Activated T-cell treated with anti-CD3 and anti-CD28 coated beads for 24 hours (primary cell): ENCODE data around the gene APEH.
"Not testable (repeated sequence)": the region's sequence is repeated elsewhere in the genome, so short reads cannot be mapped to it uniquely, and the experiment has no call there.

Source experiments
- DNase-seq: peaks from one replicate; pipeline ENCODE4 v3.0.0-alpha.2; 2020; ENCODE audit warnings: low read depth

Gene APEH

DNA sequence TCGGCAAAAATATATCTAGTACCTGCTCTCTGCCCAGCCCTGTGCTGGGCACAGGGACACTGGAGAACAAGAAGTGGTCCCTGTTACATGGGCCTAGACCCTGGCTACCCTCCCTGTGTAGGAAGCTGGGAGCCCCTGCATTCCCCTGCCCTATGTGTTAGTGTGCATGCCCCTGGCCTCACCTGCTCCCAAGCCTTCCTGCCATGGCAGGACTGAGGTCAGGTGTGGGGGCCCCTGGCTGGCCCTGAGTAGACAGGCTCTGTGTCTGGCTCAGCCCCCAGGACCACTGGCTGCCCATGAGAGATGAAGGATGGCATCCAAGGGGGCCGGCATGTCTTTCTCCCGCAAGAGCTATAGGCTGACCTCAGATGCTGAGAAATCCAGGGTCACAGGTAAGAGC, 16.7 kb downstream of the APEH start:
- DNase-seq: not testable (repeated sequence)

DNA sequence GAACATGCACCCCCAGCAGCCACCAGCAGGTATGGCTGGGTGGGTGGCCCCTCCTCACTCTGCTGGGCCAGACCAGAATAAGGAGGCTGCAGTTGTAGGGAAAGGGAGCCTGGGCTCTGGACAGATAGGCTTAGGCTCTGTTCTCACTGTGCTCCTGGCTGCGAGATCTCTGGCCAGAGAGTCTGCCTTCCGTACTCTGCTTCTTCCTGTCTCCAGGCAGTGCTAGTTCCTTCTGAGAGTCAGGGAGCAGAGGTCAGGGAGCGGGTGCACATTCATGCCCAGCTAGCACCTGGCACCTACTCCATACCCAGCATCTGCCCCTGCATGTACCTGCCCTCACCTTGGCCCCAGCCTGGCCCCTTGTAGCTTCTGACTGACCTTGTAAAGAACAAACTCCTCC, 17.3 kb downstream of the APEH start:
- not testable (repeated sequence) for DNase-seq

DNA sequence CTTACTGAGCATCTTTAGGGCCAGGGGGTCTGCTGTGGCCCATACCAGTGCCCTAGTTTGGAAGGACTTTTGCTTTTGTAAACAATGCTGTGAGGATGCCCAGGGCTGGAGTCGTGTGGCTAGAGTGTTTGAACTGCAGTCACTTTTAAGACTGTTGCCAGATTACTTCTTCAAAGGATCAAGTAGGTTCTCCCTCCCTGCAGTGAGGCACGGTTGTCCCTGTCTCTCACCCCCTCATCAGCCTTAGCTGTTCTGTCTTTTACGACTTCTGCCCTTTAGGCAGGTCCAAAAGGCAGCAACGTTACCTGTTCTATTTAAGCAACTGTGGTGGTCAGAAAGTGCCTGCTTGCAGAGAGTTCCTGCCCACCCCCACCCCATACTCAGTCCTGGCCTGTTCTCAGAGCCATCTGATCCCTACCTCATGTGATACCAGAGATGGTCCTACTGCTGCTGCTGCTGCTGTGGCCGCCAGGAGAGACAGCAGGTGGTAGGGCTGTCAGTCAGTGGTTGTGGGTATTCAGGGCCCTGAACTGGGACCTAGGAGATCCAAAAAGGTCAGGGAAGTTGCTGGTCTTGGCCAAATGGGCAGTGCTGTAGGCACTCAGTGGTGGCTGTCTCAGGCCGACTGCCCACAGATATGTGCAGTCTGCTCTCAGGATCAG, 20.4 kb downstream of the APEH start:
- DNase-seq: not testable (repeated sequence)

DNA sequence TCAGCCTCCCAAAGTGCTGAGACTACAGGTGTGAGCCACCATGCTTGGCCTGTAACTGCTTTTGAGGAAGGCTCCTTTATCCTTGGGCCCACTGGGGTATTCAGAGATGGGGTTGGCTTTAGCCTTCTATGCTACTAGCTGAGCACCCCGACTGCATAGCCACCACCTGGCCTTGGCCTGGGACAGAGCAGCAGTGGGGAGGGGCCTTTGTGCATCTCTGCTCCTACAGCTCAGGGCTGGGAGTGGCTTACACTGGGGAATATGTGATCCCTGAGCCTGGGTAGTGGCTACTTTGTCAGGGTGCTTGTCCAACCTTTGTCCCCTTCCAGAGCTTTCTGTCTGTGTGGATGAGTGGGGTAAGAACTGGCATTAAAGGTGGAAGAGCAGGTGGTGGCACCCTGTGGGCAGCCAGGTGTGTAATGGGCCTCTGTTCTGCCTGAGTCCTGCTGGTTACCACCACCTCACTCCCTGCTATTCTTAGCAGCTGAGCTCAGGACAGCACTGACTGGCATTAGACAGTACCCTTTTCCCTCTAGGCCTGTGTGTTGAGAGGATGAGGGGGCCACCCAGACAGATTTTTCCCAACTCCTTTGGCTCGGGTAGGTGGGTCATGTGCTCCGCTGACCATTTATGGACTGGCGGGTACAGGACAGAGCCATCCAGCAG, 21.3 kb downstream of the APEH start:
- DNase-seq: not testable (repeated sequence)

DNA sequence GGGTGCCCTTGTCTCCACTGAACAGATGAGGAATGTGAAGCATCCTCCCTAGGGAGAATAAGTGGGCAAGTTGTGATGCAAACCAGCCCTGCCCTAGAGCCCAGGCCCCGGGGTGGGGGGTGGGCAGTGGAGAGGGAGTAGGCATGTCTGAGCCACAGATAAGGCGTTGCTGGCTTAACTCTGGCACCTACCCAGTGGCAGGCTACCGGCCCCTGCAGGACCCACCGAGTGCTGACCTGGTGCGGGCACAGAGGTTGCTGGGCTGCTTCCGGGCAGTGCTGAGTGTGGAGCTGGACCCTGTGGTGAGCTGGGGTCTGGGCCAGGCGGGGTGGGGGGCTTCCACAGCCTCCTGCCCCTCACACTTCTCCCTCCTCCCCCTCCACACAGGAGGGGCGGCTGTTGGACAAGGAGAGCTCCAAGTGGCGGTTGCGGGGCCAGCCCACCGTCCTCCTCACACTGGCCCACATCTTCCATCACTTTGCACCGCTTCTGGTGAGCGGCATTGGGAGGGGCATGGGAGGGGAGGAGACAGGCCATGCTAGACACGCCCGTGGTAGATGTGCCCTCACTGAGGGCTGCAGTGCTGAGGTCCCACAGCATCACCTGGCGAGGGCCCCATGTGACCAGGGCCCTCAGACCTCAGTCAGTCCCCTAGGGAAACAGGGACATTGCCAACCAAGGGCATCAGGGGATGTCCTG, 25.3 kb downstream of the APEH start:
- no peak for DNase-seq

DNA sequence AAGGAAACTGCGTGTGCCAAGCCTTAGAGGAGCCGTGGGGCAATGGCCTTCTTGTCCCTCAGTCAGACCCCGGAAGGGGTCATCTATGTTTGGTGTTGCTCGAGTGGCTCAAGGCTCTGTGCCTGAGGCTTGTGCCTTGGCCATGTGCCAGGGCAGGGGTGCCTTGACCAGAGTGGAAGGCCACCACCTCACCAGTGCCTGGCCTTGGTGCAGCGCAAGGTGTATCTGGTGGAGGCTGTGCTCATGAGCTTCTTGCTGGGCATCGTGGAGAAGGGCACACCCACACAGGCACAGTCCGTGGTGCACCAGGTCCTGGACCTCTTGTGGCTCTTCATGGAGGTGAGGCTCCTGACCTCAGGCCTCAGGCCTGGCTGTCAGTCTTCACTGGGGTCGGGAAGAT, 25.9 kb downstream of the APEH start:
- no peak for DNase-seq

- no peak for DNase-seq
Observed at GRCh38 chr3:49700453-49701128, 26.4 kb downstream of the APEH start.

- no peak for DNase-seq
Observed at GRCh38 chr3:49701388-49702077, 27.4 kb downstream of the APEH start.

DNA sequence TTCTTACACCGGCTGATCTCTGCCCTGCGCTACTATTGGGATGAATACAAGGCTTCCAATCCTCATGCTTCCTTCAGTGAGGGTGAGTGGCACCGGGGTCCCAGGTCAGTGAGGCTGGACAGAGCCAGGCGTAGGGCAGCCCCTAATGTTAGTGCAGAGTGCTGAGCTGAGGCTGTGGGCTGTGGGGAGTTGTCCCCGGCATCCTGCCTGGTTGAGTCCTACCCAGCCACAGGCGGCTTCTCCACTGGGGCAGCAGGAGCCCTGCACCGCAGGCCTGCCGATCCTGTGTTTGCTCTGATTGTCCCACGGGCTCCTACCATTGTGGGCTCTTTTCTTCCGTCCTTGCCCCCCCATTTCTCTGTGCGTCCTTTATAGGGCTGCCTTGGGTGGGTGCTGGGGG, 28.5 kb downstream of the APEH start:
- DNase-seq: no peak

DNA sequence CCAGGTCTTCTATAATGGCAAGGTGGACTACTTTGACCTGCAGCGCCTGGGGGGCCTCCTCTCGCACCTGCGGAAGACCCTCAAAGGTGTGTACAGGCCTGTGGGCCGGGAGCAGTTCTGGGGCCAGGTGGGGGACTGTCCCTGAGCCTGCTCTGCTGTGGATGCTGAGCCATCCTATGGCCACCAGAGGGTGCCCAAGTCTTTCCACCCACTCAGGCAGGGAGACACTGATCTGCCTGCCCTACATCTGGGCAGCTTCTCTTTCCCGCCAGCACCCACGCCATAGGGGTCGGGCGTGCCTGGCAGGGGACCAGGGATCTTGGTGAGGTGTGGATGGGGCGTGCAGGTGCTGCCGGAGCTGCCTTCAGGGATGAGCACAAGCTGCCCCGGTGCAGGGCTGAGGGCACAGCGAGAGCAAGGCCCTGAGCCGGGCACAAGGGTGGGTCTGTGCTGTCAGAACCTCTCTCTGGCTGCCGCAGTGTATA, 29.3 kb downstream of the APEH start:
- peak; percentile 51 for DNase-seq

- DNase-seq: no peak
Observed at GRCh38 chr3:49703956-49704355, 29.8 kb downstream of the APEH start.

GRCh38 chr3:49704629-49705028, 30.5 kb downstream of the APEH start:
- DNase-seq: no peak

DNA sequence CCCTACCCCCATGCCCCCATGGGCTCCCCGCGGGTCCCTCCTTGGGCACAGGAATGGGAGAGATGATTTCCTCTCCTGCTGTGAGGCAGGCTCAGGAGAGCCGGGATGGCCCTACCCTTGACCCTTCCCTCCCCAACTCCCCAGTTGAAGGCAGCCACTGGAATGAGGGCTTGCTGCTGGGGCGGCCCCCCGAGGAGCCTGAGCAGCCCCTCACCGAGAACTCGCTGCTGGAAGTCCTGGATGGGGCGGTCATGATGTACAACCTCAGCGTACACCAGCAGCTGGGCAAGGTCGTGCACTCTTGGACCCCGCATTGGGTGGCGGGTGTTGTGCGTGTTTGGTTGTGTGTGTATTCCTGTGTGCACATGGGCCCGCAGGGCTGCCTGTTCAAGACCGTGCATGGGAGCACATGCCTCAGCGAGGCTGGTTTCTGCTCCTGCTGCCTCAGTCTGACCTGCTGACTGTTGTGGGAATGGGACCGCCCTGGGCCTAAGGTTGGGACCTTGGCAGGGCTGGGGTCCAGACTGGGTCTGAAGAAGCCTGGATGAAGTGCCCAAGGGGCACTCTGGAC, 31.3 kb downstream of the APEH start:
- no peak for DNase-seq

DNA sequence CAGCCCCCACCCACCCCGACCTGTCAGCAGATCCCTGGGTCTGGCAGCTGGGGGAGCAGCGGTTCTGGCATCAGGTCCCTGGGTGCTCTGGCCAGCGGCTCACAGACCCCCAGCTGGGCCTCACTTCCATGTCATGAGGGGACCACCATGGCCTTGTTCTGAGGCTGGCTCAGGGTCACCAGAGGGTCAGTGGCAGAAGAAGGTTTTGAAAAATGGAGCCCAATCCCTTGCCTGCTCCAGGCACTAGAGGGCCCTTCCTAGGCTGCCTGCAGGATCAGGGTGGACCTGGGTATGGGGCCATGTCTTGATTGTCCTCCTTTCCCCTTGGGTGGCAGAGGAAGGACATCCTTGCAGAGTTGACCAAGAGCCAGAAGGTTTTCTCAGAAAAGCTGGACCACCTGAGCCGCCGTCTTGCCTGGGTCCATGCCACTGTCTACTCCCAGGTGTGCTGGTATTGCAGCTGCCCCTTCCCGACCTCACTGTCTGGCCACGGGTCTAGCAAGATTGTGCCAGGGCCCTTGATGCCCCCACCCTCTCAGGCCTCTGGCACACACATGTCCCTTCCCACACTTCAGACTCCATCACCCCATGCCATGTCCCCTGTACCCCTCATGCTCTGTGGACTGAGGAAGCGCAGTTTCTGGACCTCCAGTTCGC, 32.4 kb downstream of the APEH start:
- no peak for DNase-seq

DNA sequence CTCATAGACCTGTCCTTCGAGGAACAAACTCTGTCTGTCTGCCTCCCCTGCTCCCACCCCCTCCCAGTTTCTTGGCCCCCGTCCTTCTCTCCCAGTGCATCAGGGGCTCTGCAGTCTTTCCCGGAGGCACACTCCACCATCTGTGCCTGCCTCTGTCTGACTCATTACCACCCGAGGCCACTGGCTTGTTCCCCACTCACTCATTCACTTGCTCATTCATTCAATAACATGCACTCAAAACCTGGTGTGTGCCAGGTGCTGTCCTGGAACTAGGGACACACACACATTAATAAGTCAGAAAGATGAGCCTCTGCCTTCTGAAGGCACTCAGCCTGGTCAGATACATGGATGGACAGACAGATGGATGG, 32.9 kb downstream of the APEH start:
- no peak for DNase-seq

DNA sequence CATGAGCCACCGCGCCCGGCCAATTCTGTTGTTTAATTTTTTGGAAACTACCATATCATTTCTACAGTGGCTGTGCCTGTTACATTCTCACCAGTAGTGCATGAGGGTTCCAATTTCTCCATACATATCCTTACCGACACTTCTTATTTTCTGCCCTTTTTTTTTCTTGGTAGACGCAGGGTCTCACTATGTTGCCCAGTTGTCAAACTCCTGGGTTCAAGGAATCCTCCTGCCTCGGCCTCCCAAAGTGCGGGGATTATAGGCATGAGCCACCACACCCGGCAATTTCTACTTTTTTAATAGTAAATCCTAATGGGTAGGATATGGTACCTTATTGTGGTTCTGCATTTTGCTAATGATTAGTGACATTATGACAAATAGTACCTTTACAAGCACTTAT, 35.7 kb downstream of the APEH start:
- no peak for DNase-seq

GRCh38 chr3:49711489-49711888, 37.3 kb downstream of the APEH start:
- no peak for DNase-seq

GRCh38 chr3:49712166-49712565, 38.0 kb downstream of the APEH start:
- DNase-seq: no peak

DNA sequence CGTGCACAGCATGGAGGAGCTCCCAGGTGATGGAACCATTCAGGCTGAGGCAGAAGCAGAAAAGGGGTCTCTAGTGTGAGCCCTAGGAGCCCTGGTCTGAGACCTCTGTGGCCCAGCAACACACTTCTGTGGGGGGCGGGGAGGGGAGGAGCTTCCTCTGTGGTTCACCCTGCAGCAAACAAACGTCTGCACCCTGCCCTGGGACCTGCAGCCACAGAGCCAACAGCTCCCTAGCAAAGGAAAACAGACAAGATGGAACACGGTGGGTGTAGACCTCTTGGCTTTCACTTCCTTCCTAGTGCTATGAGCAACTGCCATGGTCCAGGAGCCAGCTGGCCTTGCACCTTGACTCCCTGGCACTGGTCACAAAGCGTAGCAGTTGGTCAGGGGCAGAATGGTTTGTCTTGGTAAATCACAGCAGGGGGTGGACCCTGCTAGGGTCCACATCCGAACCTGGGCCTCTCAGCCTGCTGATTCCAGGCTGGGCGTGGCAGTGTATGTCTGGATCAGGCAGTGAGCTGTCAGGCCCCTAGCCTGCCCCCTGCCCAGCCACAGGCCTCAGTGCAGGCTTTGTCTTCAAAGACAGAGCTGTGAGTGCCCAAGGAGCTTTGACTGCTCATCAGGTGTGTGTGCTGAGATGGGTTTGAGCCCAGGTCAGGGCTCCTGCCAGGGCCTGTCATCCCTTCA, 38.6 kb downstream of the APEH start:
- no peak for DNase-seq

GRCh38 chr3:49713336-49714105, 39.4 kb downstream of the APEH start:
- no peak for DNase-seq
